GM12878 (cell line): ENCODE results near the gene SLC41A1. TPM values are rescaled to one million over a fixed set of nuclear protein-coding genes. Genes with fewer than 3 reads are reported as not detected.

Experiments
- ATAC-seq: fragments of 200-7000 bp; cut with Tn5 transposase; 3 replicates; pipeline ENCODE4 v1.9.1; 2020; ENCODE audit warnings: mild to moderate bottlenecking, moderate library complexity
- BruUV-seq: library from RNA; stranded (reverse); fragments of 400-500 nt; replicated peaks from 2 replicates; lab custom pipeline; 2021; lab: Mats Ljungman, UMichigan
- CTCF ChIA-PET: fragments of 300-600 bp; sonication (Branson Sonifier 250); formaldehyde crosslinking; extraction: SDS; loops from one replicate; lab custom pipeline; 2021; ENCODE audit warnings: inconsistent platforms; lab: Yijun Ruan, JAX
- POLR2A ChIA-PET: fragments of 350-600 bp; formaldehyde crosslinking; extraction: SDS; loops from one replicate; lab custom pipeline; 2021; ENCODE audit warnings: inconsistent platforms; lab: Charles Lee
- RAD21 ChIA-PET: fragments of 300-600 bp; sonication (Branson Sonifier 250); formaldehyde crosslinking; loops from one replicate; lab custom pipeline; 2023; ENCODE audit warnings: antibody characterized with exemption; ENCODE audit not compliant: unreplicated experiment; lab: Charles Lee
- SMC1A ChIA-PET: fragments of 300-600 bp; sonication (Branson Sonifier 250); formaldehyde crosslinking; loops from one replicate; lab custom pipeline; 2023; ENCODE audit not compliant: unreplicated experiment, uncharacterized antibody; lab: Charles Lee
- DNase-seq: peaks from one replicate; pipeline ENCODE4 v3.0.0-alpha.2; 2011; ENCODE audit warnings: low read depth, low spot score
- FAIRE-seq: peaks from 3 replicates; lab custom pipeline; 2011; peaks lifted over from hg19 to GRCh38; lab: Jason Lieb, UNC
- H2AFZ ChIP-seq: 2 replicates; pipeline ENCODE4 v1.6.0; 2011; ENCODE audit warnings: low read depth, low read length, control low read depth; ENCODE audit not compliant: control insufficient read depth
- H3K27ac ChIP-seq: 2 replicates; pipeline ENCODE4 v1.5.1; 2011; ENCODE audit warnings: control low read depth; ENCODE audit not compliant: control insufficient read depth, insufficient read depth
- H3K27me3 ChIP-seq, 2 experiments: replicated peaks in 1 of 2; 2 replicates each; pipeline versions ENCODE4 v1.6.0 to v1.6.1; 2011; ENCODE audit warnings: low read length in 1 of 2; ENCODE audit not compliant: control insufficient read depth in 2 of 2, insufficient read depth in 2 of 2
- H3K36me3 ChIP-seq, 2 experiments: 2 replicates each; pipeline ENCODE4 v1.5.1; 2011; ENCODE audit warnings: low read length in 1 of 2; ENCODE audit not compliant: control insufficient read depth in 2 of 2, insufficient read depth in 2 of 2
- H3K4me1 ChIP-seq: 2 replicates; pipeline ENCODE4 v1.6.1; 2011; ENCODE audit warnings: mild to moderate bottlenecking, low read length, moderate library complexity, mixed read lengths; ENCODE audit not compliant: control insufficient read depth, insufficient read depth
- H3K4me2 ChIP-seq: 2 replicates; pipeline ENCODE4 v1.6.0; 2011; ENCODE audit warnings: control low read depth; ENCODE audit not compliant: control insufficient read depth, insufficient read depth
- H3K4me3 ChIP-seq: fragments of 200-600 bp; sonication (generic); 2 replicates; pipeline ENCODE4 v1.5.1; 2016
- H3K79me2 ChIP-seq: 2 replicates; pipeline ENCODE4 v1.6.0; 2011; ENCODE audit warnings: low read length; ENCODE audit not compliant: control insufficient read depth, insufficient read depth
- H3K9ac ChIP-seq: 2 replicates; pipeline ENCODE4 v1.8.0; 2011; ENCODE audit warnings: low read length, control low read depth, mixed read lengths; ENCODE audit not compliant: control insufficient read depth, insufficient read depth
- H3K9me3 ChIP-seq: replicated peaks from 3 replicates; pipeline ENCODE4 v1.5.1; 2011; ENCODE audit warnings: mild to moderate bottlenecking, low read length; ENCODE audit not compliant: control insufficient read depth, insufficient read depth
- H4K20me1 ChIP-seq: 2 replicates; pipeline ENCODE4 v1.6.0; 2011; ENCODE audit not compliant: control insufficient read depth, insufficient read depth
- ASH2L ChIP-seq: fragments of 300-600, 200-600 bp; sonication (generic); IDR thresholded peaks from 2 replicates; pipeline ENCODE4 v1.6.1; 2017; ENCODE audit warnings: low read depth, mild to moderate bottlenecking, borderline replicate concordance
- EP300 ChIP-seq, 2 experiments: fragments of 150-350 bp in 1 of 2; IDR thresholded peaks; 2 replicates each; pipeline ENCODE4 v1.6.1; 2011 to 2012; ENCODE audit warnings: low read depth in 2 of 2, low read length in 2 of 2, borderline replicate concordance in 1 of 2, improper control_type of control experiment in 1 of 2, inconsistent platforms in 1 of 2; ENCODE audit not compliant: control insufficient read depth in 1 of 2
- HDAC2 ChIP-seq: fragments of 200-600 bp; sonication (generic); IDR thresholded peaks from 2 replicates; pipeline ENCODE4 v1.6.1; 2017
- HDAC6 ChIP-seq: fragments of 200-600 bp; sonication (generic); IDR thresholded peaks from one replicate; pipeline ENCODE4 v1.8.0; 2017; ENCODE audit warnings: antibody characterized with exemption; ENCODE audit not compliant: unreplicated experiment
- IRF3 ChIP-seq: fragments of 450-650 bp; IDR thresholded peaks from 2 replicates; pipeline ENCODE4 v1.6.1; 2014; ENCODE audit warnings: mild to moderate bottlenecking
- KAT2A ChIP-seq: conservative IDR thresholded peaks from 2 replicates; pipeline ENCODE4 v1.6.1; 2011; ENCODE audit warnings: low read depth, low read length; ENCODE audit not compliant: control insufficient read depth
- MTA3 ChIP-seq: IDR thresholded peaks from 2 replicates; pipeline ENCODE4 v1.6.1; 2012; ENCODE audit warnings: low read length, inconsistent platforms, borderline replicate concordance
- NBN ChIP-seq: fragments of 450-650 bp; IDR thresholded peaks from 2 replicates; pipeline ENCODE4 v1.6.1; 2016
- NFIC ChIP-seq: IDR thresholded peaks from 2 replicates; pipeline ENCODE4 v1.6.1; 2012; ENCODE audit warnings: low read depth, mild to moderate bottlenecking, inconsistent platforms, low read length, moderate library complexity
- NFYB ChIP-seq: IDR thresholded peaks from 2 replicates; pipeline ENCODE4 v1.6.1; 2011; ENCODE audit warnings: low read depth, mild to moderate bottlenecking, low read length, improper control_type of control experiment, moderate library complexity; ENCODE audit not compliant: insufficient read depth
- NR2F1 ChIP-seq: fragments of 450-650 bp; conservative IDR thresholded peaks from 2 replicates; pipeline ENCODE4 v1.6.1; 2017; ENCODE audit warnings: mild to moderate bottlenecking
- POU2F2 ChIP-seq: IDR thresholded peaks from 3 replicates; pipeline ENCODE4 v1.6.1; 2011; ENCODE audit warnings: low read depth, mild to moderate bottlenecking, low read length, borderline replicate concordance
- SMAD1 ChIP-seq: fragments of 450-650 bp; IDR thresholded peaks from 2 replicates; pipeline ENCODE4 v1.6.1; 2018; ENCODE audit warnings: mild to moderate bottlenecking, low read depth; ENCODE audit not compliant: partially characterized antibody
- STAT3 ChIP-seq: IDR thresholded peaks from 2 replicates; pipeline ENCODE4 v1.6.1; 2011; ENCODE audit warnings: low read depth, low read length, improper control_type of control experiment
- SUZ12 ChIP-seq: fragments of 200-600 bp; sonication (generic); IDR thresholded peaks from one replicate; pipeline ENCODE4 v1.6.1; 2018; ENCODE audit warnings: antibody characterized with exemption, mild to moderate bottlenecking; ENCODE audit not compliant: unreplicated experiment
- ZBED1 ChIP-seq: IDR thresholded peaks from 2 replicates; pipeline ENCODE4 v1.6.1; 2016; ENCODE audit warnings: borderline replicate concordance
- ZNF207 ChIP-seq: fragments of 450-650 bp; IDR thresholded peaks from 2 replicates; pipeline ENCODE4 v1.6.1; 2014; ENCODE audit warnings: antibody characterized with exemption, mild to moderate bottlenecking, borderline replicate concordance
- WGBS: methylation state at CpG from one replicate; pipeline ENCODE4 v1.1.6; 2016; ENCODE audit warnings: low lambda C conversion rate; ENCODE audit not compliant: insufficient replicate concordance, insufficient coverage; ENCODE audit errors: missing lambda C conversion rate; 5-methylcytosine and 5-hydroxymethylcytosine counted together
- in situ Hi-C: fragments of 300-500 bp; cut with MboI; formaldehyde crosslinking; loops from 9 replicates; pipeline ENCODE4 v1.14.3; 2018; ENCODE audit warnings: mixed read lengths
- intact Hi-C: fragments of 100-400 bp; cut with micrococcal nuclease; formaldehyde crosslinking; loops from one replicate; pipeline ENCODE4 v1.14.2; 2022; ENCODE audit not compliant: unreplicated experiment
- polyA plus RNA-seq, 11 experiments: library from polyadenylated mRNA; depleted of rRNA in 4 of 11; unstranded in 6 of 11; stranded (reverse) in 5 of 11; fragments of >200 nt; fragmentation: Nextera tagmentation in 4 of 11; fragmentation: Illumina TruSeq in 1 of 11; extraction: Ambion mirVana in 4 of 11; extraction: Trizol in 1 of 11; gene quantifications; 1 replicate in 1 of 11; 2 replicates in 10 of 11; pipeline versions ENCODE4 v1.2.1 to v1.2.3, GENCODE V29; 2011 to 2016; ENCODE audit warnings: inconsistent platforms in 2 of 11, missing spikeins in 2 of 11, low read depth in 1 of 11
- total RNA-seq, 4 experiments: library from RNA; depleted of rRNA in 3 of 4; stranded (reverse); fragments of >200 nt in 3 of 4; fragmentation: Illumina TruSeq in 1 of 4; extraction: Trizol in 1 of 4; gene quantifications; 2 replicates each; pipeline versions ENCODE4 v1.2.1 to v1.2.3, GENCODE V29; 2013 to 2021

SLC41A1 gene
- total and polyA plus RNA-seq, 10 of the 15 experiments (the other 5 are each of a cell fraction or from before 2014, with no cell fraction given), result 0.13 to 11.3 (median 0.42) TPM

GRCh38 chr1:205780335-205780734 lies 32.7 kb downstream of the SLC41A1 start:
- SMC1A ChIA-PET, result interaction anchor here (1.1 kb wide), 1 partner anchor 123 kb away, joined by 3 read pairs; no protein-coding TSS in a partner anchor
- no TSS peak for BruUV-seq

GRCh38 chr1:205777994-205778393 lies 35.0 kb downstream of the SLC41A1 start:
- RAD21 ChIA-PET, result no interaction called here
- no peak overlapping the region for H3K27ac ChIP-seq
- H3K9me3 ChIP-seq, result no peaks in the 10 kb centered on the region
- WGBS, result 97% methylated on average over 2 of the region's 2 CpGs
- H3K9ac ChIP-seq, result no peak overlapping the region
- CTCF ChIA-PET, result interaction anchor here (1.0 to 7.4 kb wide), 4 partner anchors 36 to 199 kb away, joined by 4 to 59 read pairs (median 13); no protein-coding TSS in a partner anchor
- H3K79me2 ChIP-seq, result peaks cover 9% of the 10 kb centered on the region
- H3K4me2 ChIP-seq, result no peak overlapping the region
- BruUV-seq, result no TSS peak
- SMC1A ChIA-PET, result interaction anchor here (0.7 to 4.6 kb wide), 5 partner anchors 33 to 199 kb away, joined by 3 to 28 read pairs (median 4); no protein-coding TSS in a partner anchor
- POLR2A ChIA-PET, result no interaction called here
- H4K20me1 ChIP-seq, result no peaks in the 10 kb centered on the region
- ATAC-seq (no peak), DNase-seq (no peak), FAIRE-seq (no peak)
- in situ Hi-C loops, result no loop called here
- TF ChIP-seq ZBED1 (no peak), NFYB (no peak), HDAC2 (no peak), SUZ12 (no peak), KAT2A (no peak), NFIC (no peak), ASH2L (no peak), STAT3 (no peak), NR2F1 (no peak), EP300 (IDR thresholded peaks at IDR 0.05; ENCODE audit: borderline replicate concordance in 1 of 2, control insufficient read depth in 1 of 2, low read depth in 2 of 2, low read length in 2 of 2) (no peak), ZNF207 (no peak), IRF3 (no peak), MTA3 (no peak), NBN (no peak), SMAD1 (no peak), POU2F2 (no peak)
- intact Hi-C loops, result no loop called here
- H3K36me3 ChIP-seq, result no peaks in the 10 kb centered on the region
- no peak overlapping the region for H3K4me3 ChIP-seq
- H2AFZ ChIP-seq, result no peak overlapping the region
- peaks cover 0 to 2% of the 10 kb centered on the region in 2 experiments; a peak in 1 of 4 replicates for H3K27me3 ChIP-seq
- H3K4me1 ChIP-seq, result peaks cover 7% of the 10 kb centered on the region

More at GRCh38 chr1:205780335-205780734, 32.7 kb downstream of the SLC41A1 start:
- Histone ChIP-seq H3K27ac (no peak overlapping the region), H3K4me3 (no peak overlapping the region), H3K9me3 (no peaks in the 10 kb centered on the region), H3K27me3 (peaks cover 0 to 6% of the 10 kb centered on the region in 2 experiments; a peak in 1 of 4 replicates), H4K20me1 (no peaks in the 10 kb centered on the region), H3K36me3 (no peaks in the 10 kb centered on the region), H3K79me2 (no peaks in the 10 kb centered on the region), H2AFZ (no peak overlapping the region), H3K4me1 (peaks cover 5% of the 10 kb centered on the region), H3K4me2 (no peak overlapping the region), H3K9ac (no peak overlapping the region)
- no peak for ATAC-seq
- FAIRE-seq, result no peak
- ChIA-PET CTCF (no interaction called here), RAD21 (interaction anchor here (1.1 kb wide), 1 partner anchor 12 kb away, joined by 3 read pairs; no protein-coding TSS in a partner anchor), POLR2A (no interaction called here)
- no peak for DNase-seq
- 66% methylated on average over 5 of the region's 5 CpGs for WGBS
- in situ Hi-C loops (no loop called here), intact Hi-C loops (loop anchor here (5.0 kb wide), 1 partner anchor 123 kb away; no protein-coding TSS in a partner anchor)
- TF ChIP-seq HDAC6, result no peak
- TF ChIP-seq, all 136 proteins: peak for 0
